Bronchial epithelial cell (primary cell): ENCODE measurements around the gene COL20A1. TPM values are rescaled to one million over a fixed set of nuclear protein-coding genes. Genes with fewer than 3 reads are reported as not detected.

ENCODE experiments used
- DNase-seq: peaks from one replicate; pipeline ENCODE4 v3.0.0-alpha.2; 2010; ENCODE audit warnings: low read depth
- FAIRE-seq: peaks from 2 replicates; lab custom pipeline; 2011; peaks lifted over from hg19 to GRCh38; lab: Jason Lieb, UNC
- H3K27me3 ChIP-seq: 2 replicates; pipeline ENCODE4 v1.5.1; 2011; ENCODE audit warnings: low read length; ENCODE audit not compliant: control insufficient read depth, insufficient read depth
- H3K36me3 ChIP-seq: 2 replicates; pipeline ENCODE4 v1.5.1; 2011; ENCODE audit warnings: low read length; ENCODE audit not compliant: control insufficient read depth, insufficient read depth
- H3K4me3 ChIP-seq: 2 replicates; pipeline ENCODE4 v1.5.1; 2011; ENCODE audit warnings: mild to moderate bottlenecking, low read depth, low read length, control low read depth
- CTCF ChIP-seq: IDR thresholded peaks from 2 replicates; pipeline ENCODE4 v1.5.1; 2011; ENCODE audit warnings: mild to moderate bottlenecking, moderate library complexity, low read length, control low read depth, inconsistent platforms; ENCODE audit not compliant: insufficient read depth, severe bottlenecking
- total RNA-seq: library from RNA; depleted of rRNA; stranded (reverse); fragments of >200 nt; gene quantifications from 2 replicates; pipeline ENCODE4 v1.2.1, GENCODE V29; 2014

COL20A1 gene
- total RNA-seq, 1 donor from 2014 or later, result not detected

GRCh38 chr20:63254232-63254605 is 38.8 kb upstream of the COL20A1 start, which contains the start of gene NKAIN4:
NKAIN4 (minus strand) TSS chr20:63254463; CDS start chr20:63254450, 13 bp downstream.
- Histone ChIP-seq H3K27me3 (peaks cover 18% of the 10 kb centered on the region), H3K36me3 (no peaks in the 10 kb centered on the region), H3K4me3 (peak within 1 kb of the TSS; percentile 2)
- no peak for FAIRE-seq
- DNase-seq, result no peak
- no peak for TF ChIP-seq CTCF

GRCh38 chr20:63254606-63255384 is 38.2 kb upstream of the COL20A1 start:
- FAIRE-seq (no peak), DNase-seq (no peak)
- H3K4me3 ChIP-seq, result no peak overlapping the region
- peak; percentile 25 for TF ChIP-seq CTCF
- H3K27me3 ChIP-seq, result peaks cover 18% of the 10 kb centered on the region
- no peaks in the 10 kb centered on the region for H3K36me3 ChIP-seq

- DNase-seq (peak; percentile 88), FAIRE-seq (peak; percentile 64)
- H3K27me3 ChIP-seq, result peaks cover 20% of the 10 kb centered on the region
- no peak overlapping the region for H3K4me3 ChIP-seq
- no peak for TF ChIP-seq CTCF
- H3K36me3 ChIP-seq, result no peaks in the 10 kb centered on the region
These were observed 36.9 kb upstream of the COL20A1 start for GRCh38 chr20:63255931-63256704.

- peak; percentile 70 for FAIRE-seq
- H3K27me3 ChIP-seq, result peaks cover 22% of the 10 kb centered on the region
These were observed 36.0 kb upstream of the COL20A1 start for GRCh38 chr20:63256954-63257353.

GRCh38 chr20:63257629-63258028 is 35.4 kb upstream of the COL20A1 start:
- Histone ChIP-seq H3K27me3 (peaks cover 20% of the 10 kb centered on the region), H3K4me3 (no peak overlapping the region), H3K36me3 (no peaks in the 10 kb centered on the region)
- DNase-seq, result no peak
- TF ChIP-seq CTCF, result no peak
- peak; percentile 97 for FAIRE-seq

More at GRCh38 chr20:63256954-63257353, 36.0 kb upstream of the COL20A1 start:
- no peak for TF ChIP-seq CTCF
- DNase-seq, result no peak
- Histone ChIP-seq H3K4me3 (no peak overlapping the region), H3K36me3 (no peaks in the 10 kb centered on the region)
